Liver (tissue), 3 donors: Measurements from ENCODE around the gene THNSL1.

ENCODE experiments used
- FOXA1 ChIP-seq: IDR thresholded peaks from 2 replicates; pipeline ENCODE4 v1.6.1; 2016; ENCODE audit warnings: antibody characterized with exemption
- GABPA ChIP-seq, 2 donors: IDR thresholded peaks in 1 of 2; conservative IDR thresholded peaks in 1 of 2; 2 replicates each; pipeline ENCODE4 v1.6.1; 2016; ENCODE audit warnings: antibody characterized with exemption in 2 of 2, mild to moderate bottlenecking in 1 of 2, moderate library complexity in 1 of 2
- JUND ChIP-seq, 2 donors: IDR thresholded peaks; 2 replicates each; pipeline ENCODE4 v1.6.1; 2016; ENCODE audit warnings: antibody characterized with exemption in 2 of 2
- NR2F2 ChIP-seq: IDR thresholded peaks from 2 replicates; pipeline ENCODE4 v1.6.1; 2016; ENCODE audit warnings: antibody characterized with exemption
- RAD21 ChIP-seq, 2 donors: IDR thresholded peaks; 2 replicates each; pipeline ENCODE4 v1.6.1; 2016; ENCODE audit warnings: antibody characterized with exemption in 2 of 2, mild to moderate bottlenecking in 2 of 2
- REST ChIP-seq: IDR thresholded peaks from 2 replicates; pipeline ENCODE4 v1.6.1; 2016; ENCODE audit warnings: antibody characterized with exemption, mild to moderate bottlenecking
- SP1 ChIP-seq: IDR thresholded peaks from 2 replicates; pipeline ENCODE4 v1.6.1; 2018; ENCODE audit warnings: antibody characterized with exemption, mild to moderate bottlenecking
- TAF1 ChIP-seq: conservative IDR thresholded peaks from 2 replicates; pipeline ENCODE4 v1.6.1; 2016; ENCODE audit warnings: antibody characterized with exemption, mild to moderate bottlenecking
- YY1 ChIP-seq: IDR thresholded peaks from 2 replicates; pipeline ENCODE4 v1.6.1; 2016; ENCODE audit warnings: antibody characterized with exemption, mild to moderate bottlenecking
- ZBTB33 ChIP-seq: IDR thresholded peaks from 2 replicates; pipeline ENCODE4 v1.6.1; 2016; ENCODE audit warnings: antibody characterized with exemption
- TF ChIP-seq, protein P1 (sequence below): fragments of 150-350 bp; IDR thresholded peaks from 2 replicates; pipeline ENCODE4 v1.5.1; 2017; ENCODE audit warnings: improper control_type of control experiment, low read depth, low read length; ENCODE audit not compliant: missing input control
- TF ChIP-seq, protein P2 (sequence below): IDR thresholded peaks from 2 replicates; pipeline ENCODE4 v1.6.1; 2016; ENCODE audit warnings: antibody characterized with exemption
- TF ChIP-seq, protein P3 (sequence below): IDR thresholded peaks from 2 replicates; pipeline ENCODE4 v1.6.1; 2016; ENCODE audit warnings: antibody characterized with exemption
- donor health status: healthy.
- donor health status: healthy.

- TF ChIP-seq, protein P1, sequence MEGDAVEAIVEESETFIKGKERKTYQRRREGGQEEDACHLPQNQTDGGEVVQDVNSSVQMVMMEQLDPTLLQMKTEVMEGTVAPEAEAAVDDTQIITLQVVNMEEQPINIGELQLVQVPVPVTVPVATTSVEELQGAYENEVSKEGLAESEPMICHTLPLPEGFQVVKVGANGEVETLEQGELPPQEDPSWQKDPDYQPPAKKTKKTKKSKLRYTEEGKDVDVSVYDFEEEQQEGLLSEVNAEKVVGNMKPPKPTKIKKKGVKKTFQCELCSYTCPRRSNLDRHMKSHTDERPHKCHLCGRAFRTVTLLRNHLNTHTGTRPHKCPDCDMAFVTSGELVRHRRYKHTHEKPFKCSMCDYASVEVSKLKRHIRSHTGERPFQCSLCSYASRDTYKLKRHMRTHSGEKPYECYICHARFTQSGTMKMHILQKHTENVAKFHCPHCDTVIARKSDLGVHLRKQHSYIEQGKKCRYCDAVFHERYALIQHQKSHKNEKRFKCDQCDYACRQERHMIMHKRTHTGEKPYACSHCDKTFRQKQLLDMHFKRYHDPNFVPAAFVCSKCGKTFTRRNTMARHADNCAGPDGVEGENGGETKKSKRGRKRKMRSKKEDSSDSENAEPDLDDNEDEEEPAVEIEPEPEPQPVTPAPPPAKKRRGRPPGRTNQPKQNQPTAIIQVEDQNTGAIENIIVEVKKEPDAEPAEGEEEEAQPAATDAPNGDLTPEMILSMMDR: no peak
- TF ChIP-seq NR2F2 (no peak), GABPA (IDR thresholded peaks at IDR 0.05 in 1 of 2, conservative IDR thresholded peaks at IDR 0.05 in 1 of 2) (no peak), ZBTB33 (no peak), YY1 (no peak), RAD21 (IDR thresholded peaks at IDR 0.05) (no peak), JUND (IDR thresholded peaks at IDR 0.05) (no peak), TAF1 (no peak), REST (no peak), SP1 (no peak), FOXA1 (no peak)
- TF ChIP-seq, protein P2, sequence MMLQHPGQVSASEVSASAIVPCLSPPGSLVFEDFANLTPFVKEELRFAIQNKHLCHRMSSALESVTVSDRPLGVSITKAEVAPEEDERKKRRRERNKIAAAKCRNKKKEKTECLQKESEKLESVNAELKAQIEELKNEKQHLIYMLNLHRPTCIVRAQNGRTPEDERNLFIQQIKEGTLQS: no peak
- TF ChIP-seq, protein P3, sequence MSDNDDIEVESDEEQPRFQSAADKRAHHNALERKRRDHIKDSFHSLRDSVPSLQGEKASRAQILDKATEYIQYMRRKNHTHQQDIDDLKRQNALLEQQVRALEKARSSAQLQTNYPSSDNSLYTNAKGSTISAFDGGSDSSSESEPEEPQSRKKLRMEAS: no peak
Observed at GRCh38 chr10:25052012-25052411, 35.6 kb downstream of the THNSL1 start.
